BJ (cell line): ENCODE measurements around the gene COL4A1. TPM values are rescaled to one million over a fixed set of nuclear protein-coding genes. Genes with fewer than 3 reads are reported as not detected.

Experiments
- CTCF ChIA-PET: fragments of 350-600 bp; formaldehyde crosslinking; extraction: SDS; loops from one replicate; lab custom pipeline; 2021; ENCODE audit warnings: antibody characterized with exemption, inconsistent platforms; lab: Yijun Ruan, JAX
- POLR2A ChIA-PET: fragments of 300-600 bp; sonication (Branson Sonifier 250); formaldehyde crosslinking; extraction: SDS; loops from one replicate; lab custom pipeline; 2021; ENCODE audit warnings: antibody characterized with exemption; lab: Charles Lee
- DNase-seq: peaks from one replicate; pipeline ENCODE4 v3.0.0-alpha.2; 2011; ENCODE audit warnings: low read depth
- H3K27me3 ChIP-seq: 2 replicates; pipeline ENCODE4 v1.6.0; 2011; ENCODE audit warnings: low read length; ENCODE audit not compliant: control insufficient read depth, insufficient read depth
- H3K36me3 ChIP-seq: 2 replicates; pipeline ENCODE4 v1.5.1; 2011; ENCODE audit warnings: low read length; ENCODE audit not compliant: control insufficient read depth, insufficient read depth
- H3K4me3 ChIP-seq: 2 replicates; pipeline ENCODE4 v1.5.1; 2011; ENCODE audit warnings: low read depth, mild to moderate bottlenecking, control low read depth, low read length
- CTCF ChIP-seq: IDR thresholded peaks from 2 replicates; pipeline ENCODE4 v1.5.1; 2011; ENCODE audit warnings: low read depth, mild to moderate bottlenecking, control low read depth, inconsistent platforms, low read length, moderate library complexity; ENCODE audit not compliant: insufficient read depth
- polyA plus RNA-seq: library from polyadenylated mRNA; depleted of rRNA; stranded (reverse); fragments of >200 nt; gene quantifications from 2 replicates; pipeline ENCODE4 v1.2.3, GENCODE V29; 2011

The COL4A1 gene
- polyA plus RNA-seq, 1 experiment = 375 TPM

- TF ChIP-seq CTCF = no peak
- no peak for DNase-seq
- H3K36me3 ChIP-seq = peaks cover 5% of the 10 kb centered on the region
- POLR2A ChIA-PET = no interaction called here
- H3K27me3 ChIP-seq = no peaks in the 10 kb centered on the region
- H3K4me3 ChIP-seq = no peak overlapping the region
- CTCF ChIA-PET = interaction anchor here (0.7 to 1.2 kb wide), 2 partner anchors 11 to 46 kb away, joined by 6 read pairs; no protein-coding TSS in a partner anchor
Measured at GRCh38 chr13:110266431-110266809, 40.5 kb downstream of the COL4A1 start.

- CTCF ChIA-PET = interaction anchor here (0.7 kb wide), 1 partner anchor 45 kb away, joined by 6 read pairs; no protein-coding TSS in a partner anchor
- POLR2A ChIA-PET = no interaction called here
- DNase-seq = no peak
- no peaks in the 10 kb centered on the region for H3K27me3 ChIP-seq
- no peak for TF ChIP-seq CTCF
- H3K36me3 ChIP-seq = peaks cover 5% of the 10 kb centered on the region
- H3K4me3 ChIP-seq = no peak overlapping the region
Measured at GRCh38 chr13:110265682-110266430, 41.1 kb downstream of the COL4A1 start.

GRCh38 chr13:110265341-110265681 is 41.6 kb downstream of the COL4A1 start:
- no peak for TF ChIP-seq CTCF
- Histone ChIP-seq H3K36me3 (peaks cover 5% of the 10 kb centered on the region), H3K27me3 (no peaks in the 10 kb centered on the region), H3K4me3 (no peak overlapping the region)
- no peak for DNase-seq
- ChIA-PET CTCF (no interaction called here), POLR2A (no interaction called here)

- ChIA-PET POLR2A (no interaction called here), CTCF (interaction anchor here (0.9 kb wide), 1 partner anchor 9 kb away, joined by 3 read pairs; no protein-coding TSS in a partner anchor)
- DNase-seq = no peak
- H3K36me3 ChIP-seq = peaks cover 5% of the 10 kb centered on the region
- TF ChIP-seq CTCF = no peak
- H3K27me3 ChIP-seq = no peaks in the 10 kb centered on the region
- no peak overlapping the region for H3K4me3 ChIP-seq
Measured at GRCh38 chr13:110264685-110265275, 42.2 kb downstream of the COL4A1 start.

GRCh38 chr13:110263888-110264287 is 43.1 kb downstream of the COL4A1 start:
- TF ChIP-seq CTCF = no peak
- ChIA-PET POLR2A (no interaction called here), CTCF (interaction anchor here (0.6 to 0.9 kb wide), 2 partner anchors 10 to 13 kb away, joined by 3 to 4 read pairs; no protein-coding TSS in a partner anchor)
- DNase-seq = no peak
- H3K27me3 ChIP-seq = no peaks in the 10 kb centered on the region
- H3K4me3 ChIP-seq = no peak overlapping the region
- H3K36me3 ChIP-seq = peaks cover 5% of the 10 kb centered on the region
